ENCODE measurements around the gene COQ8A. TPM values are rescaled to one million over a fixed set of nuclear protein-coding genes. Genes with fewer than 3 reads are reported as not detected.

Gene COQ8A
- polyA plus RNA-seq, 2 of the 4 experiments (the other 2 are of a cell fraction): 10.8 to 12.4 TPM

GRCh38 chr1:226934483-226935237 is 5.4 kb upstream of the COQ8A start:
- H3K4me1 ChIP-seq: peaks cover 7% of the 10 kb centered on the region
- 83% methylated on average over 3 of the region's 3 CpGs for WGBS (ENCODE audit: missing lambda C conversion rate)
- H3K4me3 ChIP-seq: no peak overlapping the region
- ChIA-PET POLR2A (no interaction called here), CTCF (no interaction called here)
- DNase-seq (ENCODE audit: low read depth in 1 of 2, low spot score in 1 of 2) (no peak), ATAC-seq (no peak), FAIRE-seq (no peak)
- TF ChIP-seq NPAS2 (CRISPR knock-in tag; IDR thresholded peaks at IDR 0.05; ENCODE audit: borderline replicate concordance) (no peak), ATOH8 (CRISPR knock-in tag; IDR thresholded peaks at IDR 0.05; ENCODE audit: low read depth) (no peak), SREBF2 (IDR thresholded peaks at IDR 0.05) (no peak), MAFK (IDR thresholded peaks at IDR 0.05; ENCODE audit: partially characterized antibody) (no peak), HMGXB4 (CRISPR knock-in tag; IDR thresholded peaks at IDR 0.05; ENCODE audit: borderline replicate concordance) (no peak), POLR2AphosphoS2 (conservative IDR thresholded peaks at IDR 0.05; ENCODE audit: low read length) (no peak), CBX8 (IDR thresholded peaks at IDR 0.05) (no peak), JUNB (IDR thresholded peaks at IDR 0.05) (no peak), RCOR1 (IDR thresholded peaks at IDR 0.05; ENCODE audit: low read depth, low read length) (no peak), HEYL (CRISPR knock-in tag; IDR thresholded peaks at IDR 0.05) (no peak), HOXB5 (CRISPR knock-in tag; IDR thresholded peaks at IDR 0.05) (no peak), EP300 (IDR thresholded peaks at IDR 0.05) (no peak), USF2 (IDR thresholded peaks at IDR 0.05) (no peak), EHMT2 (IDR thresholded peaks at IDR 0.05; ENCODE audit: low read depth) (no peak)
- TF ChIP-seq, protein P1, sequence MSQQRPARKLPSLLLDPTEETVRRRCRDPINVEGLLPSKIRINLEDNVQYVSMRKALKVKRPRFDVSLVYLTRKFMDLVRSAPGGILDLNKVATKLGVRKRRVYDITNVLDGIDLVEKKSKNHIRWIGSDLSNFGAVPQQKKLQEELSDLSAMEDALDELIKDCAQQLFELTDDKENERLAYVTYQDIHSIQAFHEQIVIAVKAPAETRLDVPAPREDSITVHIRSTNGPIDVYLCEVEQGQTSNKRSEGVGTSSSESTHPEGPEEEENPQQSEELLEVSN (IDR thresholded peaks at IDR 0.05; ENCODE audit: borderline replicate concordance, low read depth): no peak
- peaks cover 26% of the 10 kb centered on the region; the same call in 1 of the 3 replicates for H3K9me3 ChIP-seq
- no peak overlapping the region for H3K4me2 ChIP-seq
- H3K27ac ChIP-seq: no peak overlapping the region

DNA sequence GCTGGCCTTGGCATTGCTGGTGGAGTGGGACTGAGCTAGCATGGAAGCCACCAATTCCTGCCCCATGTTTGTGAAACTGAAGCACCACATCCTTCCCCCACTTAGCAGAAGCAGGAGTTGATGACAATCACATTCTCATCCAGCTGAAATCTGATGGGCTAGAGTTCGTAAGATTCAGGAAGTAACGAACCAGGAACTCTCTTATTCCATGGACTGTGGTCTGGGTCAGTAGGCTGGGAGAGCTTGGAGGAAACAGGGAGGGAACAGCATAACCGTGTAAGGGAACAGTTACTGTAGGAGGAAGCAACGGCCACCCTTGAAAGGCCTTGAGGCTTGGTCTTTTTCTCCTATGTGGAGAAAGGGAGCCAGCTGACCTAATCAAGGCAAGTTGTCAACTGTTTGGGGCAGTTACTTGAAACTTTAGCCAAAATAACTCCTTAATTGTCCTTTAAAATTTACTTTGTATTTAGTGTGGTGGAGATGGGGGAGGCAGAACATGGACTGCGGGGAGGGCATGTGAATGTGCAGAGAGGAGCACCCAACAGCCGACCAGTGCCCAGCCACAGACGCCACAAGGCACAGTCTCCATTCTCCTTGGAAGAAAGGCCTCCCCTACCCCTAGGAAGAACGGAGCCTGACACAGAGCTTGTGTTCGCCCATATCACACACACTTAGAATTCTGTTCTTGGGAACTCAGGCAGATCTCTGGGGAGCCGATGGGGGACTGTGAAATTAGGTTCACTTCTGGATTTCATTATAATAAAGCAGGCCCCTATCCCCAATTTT is 2.0 kb upstream of the COQ8A start:
- TF ChIP-seq KDM5A (IDR thresholded peaks at IDR 0.05) (no peak), HOXB5 (CRISPR knock-in tag; IDR thresholded peaks at IDR 0.05) (no peak), RCOR1 (IDR thresholded peaks at IDR 0.05; ENCODE audit: low read depth, low read length) (no peak), POLR2A (IDR thresholded peaks at IDR 0.05; ENCODE audit: low read length) (no peak), ZNF302 (CRISPR knock-in tag; IDR thresholded peaks at IDR 0.05) (no peak), ESRRA (IDR thresholded peaks at IDR 0.05; ENCODE audit: borderline replicate concordance, low read length) (no peak), NPAS2 (CRISPR knock-in tag; IDR thresholded peaks at IDR 0.05; ENCODE audit: borderline replicate concordance) (no peak), POLR2AphosphoS2 (conservative IDR thresholded peaks at IDR 0.05; ENCODE audit: low read length) (no peak)
- TF ChIP-seq, protein P2, sequence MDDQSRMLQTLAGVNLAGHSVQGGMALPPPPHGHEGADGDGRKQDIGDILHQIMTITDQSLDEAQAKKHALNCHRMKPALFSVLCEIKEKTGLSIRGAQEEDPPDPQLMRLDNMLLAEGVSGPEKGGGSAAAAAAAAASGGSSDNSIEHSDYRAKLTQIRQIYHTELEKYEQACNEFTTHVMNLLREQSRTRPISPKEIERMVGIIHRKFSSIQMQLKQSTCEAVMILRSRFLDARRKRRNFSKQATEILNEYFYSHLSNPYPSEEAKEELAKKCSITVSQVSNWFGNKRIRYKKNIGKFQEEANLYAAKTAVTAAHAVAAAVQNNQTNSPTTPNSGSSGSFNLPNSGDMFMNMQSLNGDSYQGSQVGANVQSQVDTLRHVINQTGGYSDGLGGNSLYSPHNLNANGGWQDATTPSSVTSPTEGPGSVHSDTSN (IDR thresholded peaks at IDR 0.05): no peak
- Histone ChIP-seq H3K4me1 (peaks cover 13% of the 10 kb centered on the region), H3K9me3 (peaks cover 19% of the 10 kb centered on the region; the same call in 1 of the 3 replicates), H3K27ac (peak overlapping the region; percentile 95 to 96), H3K4me3 (no peak overlapping the region), H3K4me2 (peak overlapping the region; percentile 83)
- CTCF ChIA-PET: interaction anchor here (0.6 to 1.3 kb wide), 8 partner anchors 8 to 524 kb away, joined by 3 to 5 read pairs (median 3); partner anchors contain the start of gene PSEN2
- 93% methylated on average over 10 of the region's 10 CpGs for WGBS (ENCODE audit: missing lambda C conversion rate)
- no peak for FAIRE-seq
- POLR2A ChIA-PET: interaction anchor here (0.6 to 1.2 kb wide), 17 partner anchors 7 to 420 kb away, joined by 3 to 9 read pairs (median 4); partner anchors contain the start of gene PSEN2
- no peak for ATAC-seq
- DNase-seq (ENCODE audit: low read depth in 1 of 2, low spot score in 1 of 2): no peak

Measured in A549 (cell line).